ENCODE measurements around the gene ANKRD52.
A peak's percentile ranks its signal among the peaks of the same experiment; 100 is the strongest.

Gene ANKRD52

GRCh38 chr12:56299308-56299852 lies 41.2 kb upstream of the ANKRD52 start:
- no peak for TF ChIP-seq CTCF (IDR thresholded peaks at IDR 0.05)
- TF ChIP-seq ZFX (IDR thresholded peaks at IDR 0.05; ENCODE audit: borderline replicate concordance): no peak

GRCh38 chr12:56298828-56299227 lies 40.6 kb upstream of the ANKRD52 start:
- H3K27ac ChIP-seq: peak overlapping the region; percentile 98
- TF ChIP-seq CTCF (IDR thresholded peaks at IDR 0.05): no peak
- no peak for TF ChIP-seq ZFX (IDR thresholded peaks at IDR 0.05; ENCODE audit: borderline replicate concordance)

More at GRCh38 chr12:56299308-56299852, 41.2 kb upstream of the ANKRD52 start:
- peak overlapping the region; percentile 98 for H3K27ac ChIP-seq

GRCh38 chr12:56297400-56297799 lies 39.2 kb upstream of the ANKRD52 start:
- TF ChIP-seq ZFX (IDR thresholded peaks at IDR 0.05; ENCODE audit: borderline replicate concordance): no peak
- TF ChIP-seq CTCF (IDR thresholded peaks at IDR 0.05): no peak
- no peak overlapping the region for H3K27ac ChIP-seq

- TF ChIP-seq ZFX (IDR thresholded peaks at IDR 0.05; ENCODE audit: borderline replicate concordance): no peak
- no peak for TF ChIP-seq CTCF (IDR thresholded peaks at IDR 0.05)
- no peak overlapping the region for H3K27ac ChIP-seq
These were observed 38.1 kb upstream of the ANKRD52 start for GRCh38 chr12:56296295-56296694.

- no peak overlapping the region for H3K27ac ChIP-seq
These were observed 35.6 kb upstream of the ANKRD52 start for GRCh38 chr12:56293795-56294194.

GRCh38 chr12:56288705-56289387 lies 30.7 kb upstream of the ANKRD52 start:
- H3K27ac ChIP-seq: 0 out of 2 replicates have a peak overlapping the region, but pooled peaks have one; percentile 0
- TF ChIP-seq CTCF (IDR thresholded peaks at IDR 0.05) (no peak), ZFX (IDR thresholded peaks at IDR 0.05; ENCODE audit: borderline replicate concordance) (no peak)

More at GRCh38 chr12:56293795-56294194, 35.6 kb upstream of the ANKRD52 start:
- TF ChIP-seq CTCF (IDR thresholded peaks at IDR 0.05) (no peak), ZFX (IDR thresholded peaks at IDR 0.05; ENCODE audit: borderline replicate concordance) (no peak)

Measured in 22Rv1 (cell line).